A549 (cell line): Measurements from ENCODE around the gene CRK. TPM values are rescaled to one million over a fixed set of nuclear protein-coding genes. Genes with fewer than 3 reads are reported as not detected.
A peak's percentile ranks its signal among the peaks of the same experiment; 100 is the strongest.

Source experiments
- BCL3 ChIP-seq: fragments of >200 bp; sonication (Bioruptor Twin); formaldehyde crosslinking; IDR thresholded peaks from 3 replicates; pipeline ENCODE4 v1.6.1; 2016
- CBX8 ChIP-seq: fragments of 200-600 bp; sonication (generic); IDR thresholded peaks from 2 replicates; pipeline ENCODE4 v1.6.1; 2016
- CTCF ChIP-seq: fragments of >200 bp; sonication (Bioruptor Twin); formaldehyde crosslinking; IDR thresholded peaks from 3 replicates; pipeline ENCODE4 v1.5.1; 2016
- E2F6 ChIP-seq: IDR thresholded peaks from 2 replicates; pipeline ENCODE4 v1.6.1; 2012; ENCODE audit warnings: low read depth, borderline replicate concordance
- EP300 ChIP-seq, 2 experiments: fragments of >200 bp; sonication (Bioruptor Twin); formaldehyde crosslinking; IDR thresholded peaks; 2 replicates in 1 of 2; 3 replicates in 1 of 2; pipeline ENCODE4 v1.6.1; 2016 to 2017
- FOSL2 ChIP-seq, 2 experiments: fragments of 450-650 bp in 1 of 2; fragments of >200 bp in 1 of 2; sonication (Bioruptor Twin) in 1 of 2; formaldehyde crosslinking; IDR thresholded peaks; 2 replicates each; pipeline versions ENCODE4 v1.5.0 to v1.6.1; 2016 to 2020; ENCODE audit warnings: mild to moderate bottlenecking in 1 of 2, moderate library complexity in 1 of 2
- GATA3 ChIP-seq: IDR thresholded peaks from 2 replicates; pipeline ENCODE4 v1.6.1; 2012; ENCODE audit warnings: borderline replicate concordance
- HES2 ChIP-seq: fragments of >200 bp; sonication (Bioruptor Twin); formaldehyde crosslinking; IDR thresholded peaks from 2 replicates; pipeline ENCODE4 v1.6.1; 2016
- HMGXB4 ChIP-seq: fragments of 250-450 bp; sonication (Bioruptor Pico); IDR thresholded peaks from 2 replicates; pipeline ENCODE4 v1.5.0; 2021; ENCODE audit warnings: mild to moderate bottlenecking, moderate library complexity, borderline replicate concordance
- HOXA7 ChIP-seq: fragments of 250-450 bp; sonication (Bioruptor Pico); IDR thresholded peaks from 2 replicates; pipeline ENCODE4 v1.5.0; 2020; ENCODE audit warnings: mild to moderate bottlenecking, moderate library complexity
- HOXB5 ChIP-seq: fragments of 250-450 bp; sonication (Bioruptor Pico); IDR thresholded peaks from 2 replicates; pipeline ENCODE4 v1.5.0; 2020; ENCODE audit warnings: mild to moderate bottlenecking, moderate library complexity
- JUNB ChIP-seq: fragments of >200 bp; sonication (Bioruptor Twin); formaldehyde crosslinking; IDR thresholded peaks from 2 replicates; pipeline ENCODE4 v1.6.1; 2016
- KDM1A ChIP-seq: fragments of 200-600 bp; sonication (generic); IDR thresholded peaks from 2 replicates; pipeline ENCODE4 v1.6.1; 2016; ENCODE audit warnings: low read depth, mild to moderate bottlenecking
- MAX ChIP-seq: IDR thresholded peaks from 2 replicates; pipeline ENCODE4 v1.6.1; 2012
- MAZ ChIP-seq: fragments of 150-350 bp; IDR thresholded peaks from 2 replicates; pipeline ENCODE4 v1.6.1; 2014; ENCODE audit warnings: antibody characterized with exemption, low read depth, low read length, borderline replicate concordance
- NFE2L2 ChIP-seq: fragments of 150-350 bp; conservative IDR thresholded peaks from 2 replicates; pipeline ENCODE4 v1.6.1; 2014; ENCODE audit warnings: low read length
- NPAS2 ChIP-seq: fragments of 250-450 bp; sonication (Bioruptor Pico); IDR thresholded peaks from 2 replicates; pipeline ENCODE4 v1.8.0; 2022; ENCODE audit warnings: mild to moderate bottlenecking, moderate library complexity, borderline replicate concordance
- NR3C1 ChIP-seq: fragments of >200 bp; sonication (Bioruptor Twin); formaldehyde crosslinking; IDR thresholded peaks from 3 replicates; pipeline ENCODE4 v1.6.1; 2017
- PBX3 ChIP-seq: IDR thresholded peaks from 2 replicates; pipeline ENCODE4 v1.6.1; 2012
- RAD21 ChIP-seq, 2 experiments: fragments of >200 bp in 1 of 2; sonication (Bioruptor Twin) in 1 of 2; formaldehyde crosslinking in 1 of 2; IDR thresholded peaks in 1 of 2; conservative IDR thresholded peaks in 1 of 2; 2 replicates in 1 of 2; 3 replicates in 1 of 2; pipeline ENCODE4 v1.6.1; 2012 to 2018; ENCODE audit warnings: inconsistent platforms in 1 of 2
- RARB ChIP-seq: fragments of 250-450 bp; sonication (Bioruptor Pico); IDR thresholded peaks from 2 replicates; pipeline ENCODE4 v1.8.0; 2021; ENCODE audit warnings: mild to moderate bottlenecking, moderate library complexity
- RFX5 ChIP-seq: fragments of 450-650 bp; IDR thresholded peaks from 2 replicates; pipeline ENCODE4 v1.7.1; 2014; ENCODE audit warnings: antibody characterized with exemption, mild to moderate bottlenecking, moderate library complexity
- SMC3 ChIP-seq: fragments of >200 bp; sonication (Bioruptor Twin); formaldehyde crosslinking; IDR thresholded peaks from 3 replicates; pipeline ENCODE4 v1.6.1; 2018; ENCODE audit warnings: inconsistent platforms
- SREBF2 ChIP-seq: fragments of 450-650 bp; IDR thresholded peaks from 2 replicates; pipeline ENCODE4 v1.6.1; 2014; ENCODE audit warnings: mild to moderate bottlenecking, moderate library complexity
- TP53 ChIP-seq: fragments of 250-450 bp; sonication (Bioruptor Pico); IDR thresholded peaks from 2 replicates; pipeline ENCODE4 v1.5.0; 2021; ENCODE audit warnings: mild to moderate bottlenecking, moderate library complexity
- ZC3H11A ChIP-seq: fragments of 450-650 bp; IDR thresholded peaks from 2 replicates; pipeline ENCODE4 v1.6.1; 2014; ENCODE audit warnings: antibody characterized with exemption, mild to moderate bottlenecking
- ZFP36 ChIP-seq: fragments of 450-650 bp; IDR thresholded peaks from 2 replicates; pipeline ENCODE4 v1.6.1; 2014; ENCODE audit warnings: borderline replicate concordance; ENCODE audit not compliant: partially characterized antibody
- ZNF302 ChIP-seq: fragments of 250-450 bp; sonication (Bioruptor Pico); IDR thresholded peaks from 2 replicates; pipeline ENCODE4 v1.9.0; 2021; ENCODE audit warnings: inconsistent platforms, mild to moderate bottlenecking, moderate library complexity
- ZSCAN20 ChIP-seq: fragments of 250-450 bp; sonication (Bioruptor Pico); IDR thresholded peaks from 2 replicates; pipeline ENCODE4 v1.8.0; 2022; ENCODE audit warnings: mild to moderate bottlenecking, moderate library complexity
- polyA plus RNA-seq, 4 experiments: library from polyadenylated mRNA; depleted of rRNA in 3 of 4; stranded (reverse); fragments of >200 nt; fragmentation: RNase III in 1 of 4; extraction: RNeasy Plus Mini Kit Qiagen cat#74134 plus additional on column Dnase treatment in 1 of 4; gene quantifications; 2 replicates in 3 of 4; 3 replicates in 1 of 4; pipeline ENCODE4 v1.2.3, GENCODE V29; 2011 to 2017
- TF ChIP-seq, protein P1 (sequence below): fragments of 450-650 bp; IDR thresholded peaks from 2 replicates; pipeline ENCODE4 v1.6.1; 2014; ENCODE audit warnings: antibody characterized with exemption

Gene CRK
- polyA plus RNA-seq, 2 of the 4 experiments (the other 2 are of a cell fraction), result 76.5 to 124 TPM

- TF ChIP-seq HOXA7 (CRISPR knock-in tag) (no peak; the same call in 1 of the 2 replicates), CTCF (0 out of 3 replicates have a peak, but pooled peaks have one; percentile 16), MAZ (no peak; the same call in 1 of the 2 replicates), HOXB5 (CRISPR knock-in tag) (no peak), ZC3H11A (no peak), KDM1A (no peak), ZNF302 (CRISPR knock-in tag) (no peak), NPAS2 (CRISPR knock-in tag) (no peak), GATA3 (no peak; the same call in 1 of the 2 replicates), HMGXB4 (CRISPR knock-in tag) (no peak), NFE2L2 (no peak), HES2 (no peak), EP300 (IDR thresholded peaks at IDR 0.05) (0 out of 5 replicates have a peak, but pooled peaks of 1 of the 2 experiments have one; percentile 16), CBX8 (no peak), NR3C1 (no peak), SMC3 (peak; percentile 32; the same call in 1 of the 3 replicates), JUNB (peak; percentile 15; the same call in 1 of the 2 replicates), FOSL2 (IDR thresholded peaks at IDR 0.05) (peak; percentile 21; the same call in 1 of the 2 replicates), FOSL2 (CRISPR knock-in tag; IDR thresholded peaks at IDR 0.05) (peak; percentile 79), PBX3 (peak; percentile 62; the same call in 1 of the 2 replicates), TP53 (CRISPR knock-in tag) (0 out of 2 replicates have a peak, but pooled peaks have one; percentile 36), ZSCAN20 (no peak), RFX5 (no peak), E2F6 (0 out of 2 replicates have a peak, but pooled peaks have one; percentile 18), RAD21 (conservative IDR thresholded peaks at IDR 0.05 in 1 of 2, IDR thresholded peaks at IDR 0.05 in 1 of 2) (no peak), RARB (no peak), SREBF2 (no peak), BCL3 (peak; percentile 27; the same call in 1 of the 3 replicates), ZFP36 (no peak), MAX (peak; percentile 42; the same call in 1 of the 2 replicates)
- TF ChIP-seq, protein P1, sequence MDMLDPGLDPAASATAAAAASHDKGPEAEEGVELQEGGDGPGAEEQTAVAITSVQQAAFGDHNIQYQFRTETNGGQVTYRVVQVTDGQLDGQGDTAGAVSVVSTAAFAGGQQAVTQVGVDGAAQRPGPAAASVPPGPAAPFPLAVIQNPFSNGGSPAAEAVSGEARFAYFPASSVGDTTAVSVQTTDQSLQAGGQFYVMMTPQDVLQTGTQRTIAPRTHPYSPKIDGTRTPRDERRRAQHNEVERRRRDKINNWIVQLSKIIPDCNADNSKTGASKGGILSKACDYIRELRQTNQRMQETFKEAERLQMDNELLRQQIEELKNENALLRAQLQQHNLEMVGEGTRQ, result peak; percentile 35; the same call in 1 of the 2 replicates
Observed at GRCh38 chr17:1487939-1488825, 32.1 kb upstream of the CRK start (continued).
